ENCODE measurements around the gene KLHDC9.

- TF ChIP-seq, protein P1, sequence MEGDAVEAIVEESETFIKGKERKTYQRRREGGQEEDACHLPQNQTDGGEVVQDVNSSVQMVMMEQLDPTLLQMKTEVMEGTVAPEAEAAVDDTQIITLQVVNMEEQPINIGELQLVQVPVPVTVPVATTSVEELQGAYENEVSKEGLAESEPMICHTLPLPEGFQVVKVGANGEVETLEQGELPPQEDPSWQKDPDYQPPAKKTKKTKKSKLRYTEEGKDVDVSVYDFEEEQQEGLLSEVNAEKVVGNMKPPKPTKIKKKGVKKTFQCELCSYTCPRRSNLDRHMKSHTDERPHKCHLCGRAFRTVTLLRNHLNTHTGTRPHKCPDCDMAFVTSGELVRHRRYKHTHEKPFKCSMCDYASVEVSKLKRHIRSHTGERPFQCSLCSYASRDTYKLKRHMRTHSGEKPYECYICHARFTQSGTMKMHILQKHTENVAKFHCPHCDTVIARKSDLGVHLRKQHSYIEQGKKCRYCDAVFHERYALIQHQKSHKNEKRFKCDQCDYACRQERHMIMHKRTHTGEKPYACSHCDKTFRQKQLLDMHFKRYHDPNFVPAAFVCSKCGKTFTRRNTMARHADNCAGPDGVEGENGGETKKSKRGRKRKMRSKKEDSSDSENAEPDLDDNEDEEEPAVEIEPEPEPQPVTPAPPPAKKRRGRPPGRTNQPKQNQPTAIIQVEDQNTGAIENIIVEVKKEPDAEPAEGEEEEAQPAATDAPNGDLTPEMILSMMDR (conservative IDR thresholded peaks at IDR 0.05 in 1 of 2, IDR thresholded peaks at IDR 0.05 in 1 of 2; ENCODE audit: extremely low read depth in 1 of 2, insufficient read depth in 1 of 2, low read depth in 1 of 2, low read length in 2 of 2): no peak
- no peak for TF ChIP-seq EZH2 (IDR thresholded peaks at IDR 0.05; ENCODE audit: borderline replicate concordance, low read length)
Measured at GRCh38 chr1:161086457-161086856, 11.7 kb upstream of the KLHDC9 start.
